Measurements from ENCODE around the gene SIPA1L2.
A peak's percentile ranks its signal among the peaks of the same experiment; 100 is the strongest.
"Not testable (repeated sequence)": the region's sequence is repeated elsewhere in the genome, so short reads cannot be mapped to it uniquely, and the experiment has no call there.

SIPA1L2 gene

DNA sequence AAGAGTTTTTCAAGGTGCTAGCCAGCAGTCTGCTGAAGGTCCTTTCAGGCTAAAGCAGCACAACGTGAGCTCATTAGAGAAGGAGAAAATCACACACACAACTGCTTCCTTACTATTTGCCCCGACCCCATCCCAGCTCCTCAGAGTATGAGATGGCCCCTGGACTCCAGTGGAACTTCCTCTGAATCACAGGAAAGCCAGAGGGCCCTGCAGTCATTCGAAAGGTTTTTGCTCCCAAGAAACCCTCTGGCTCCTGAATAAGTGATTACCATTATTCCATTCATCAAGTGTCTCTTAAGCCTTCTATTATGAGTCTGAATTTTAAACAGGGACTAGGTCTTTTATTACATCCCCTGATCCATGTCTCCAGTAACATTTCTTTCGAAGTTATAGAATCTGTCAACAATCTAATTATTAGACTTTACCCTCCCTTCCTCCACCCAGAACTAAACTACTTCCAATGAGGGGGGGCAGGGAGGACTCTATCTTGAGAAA is 14.6 kb downstream of the SIPA1L2 start:
- DNase-seq = no peak

DNA sequence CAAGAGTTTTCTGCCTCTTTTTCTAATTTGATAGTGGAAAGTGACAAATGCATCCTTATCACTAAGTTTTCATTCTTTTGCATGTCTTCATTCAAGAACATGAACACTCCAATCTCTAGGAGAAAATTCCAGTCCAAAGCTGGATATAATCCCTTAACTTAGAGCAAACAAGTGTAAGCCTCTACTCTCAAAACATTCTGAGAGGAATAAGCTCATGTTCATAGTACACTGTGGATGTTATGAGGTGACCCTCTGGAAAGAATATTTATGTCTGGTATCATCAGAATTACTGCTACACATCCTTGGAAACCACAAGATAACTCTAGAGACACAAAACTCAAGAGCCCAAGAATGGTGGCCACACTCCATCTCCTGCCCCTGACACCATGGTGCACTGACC is 15.1 kb downstream of the SIPA1L2 start:
- DNase-seq = no peak

DNA sequence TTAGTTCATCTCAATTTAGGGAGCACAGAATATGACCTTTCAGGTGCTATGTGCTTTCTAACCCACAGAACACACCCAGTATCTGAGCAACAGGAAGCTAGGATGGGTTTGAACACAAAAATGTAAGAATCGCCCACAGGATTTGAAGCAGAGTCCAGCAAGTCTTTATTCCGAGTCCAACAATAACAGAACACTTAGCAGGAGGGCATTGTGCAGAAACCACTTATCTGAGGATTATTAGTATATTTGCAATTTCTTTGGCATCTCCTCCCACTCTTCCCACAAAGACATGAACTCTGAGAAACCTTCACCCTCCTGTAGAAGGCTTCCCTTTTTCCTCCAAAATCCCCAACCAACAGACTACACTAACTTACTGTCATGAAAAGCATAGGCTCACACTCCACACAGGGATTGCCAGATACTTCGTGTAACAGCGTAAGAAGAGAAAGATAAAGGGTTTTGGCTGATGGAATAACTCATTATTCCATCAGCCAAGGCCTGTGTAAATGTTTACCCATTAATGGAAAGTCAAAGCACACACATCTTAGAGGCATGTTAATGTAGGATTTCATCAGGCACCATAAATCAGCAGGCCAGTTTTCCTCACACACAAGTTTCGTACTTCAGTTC is 16.1 kb downstream of the SIPA1L2 start:
- no peak for DNase-seq

DNA sequence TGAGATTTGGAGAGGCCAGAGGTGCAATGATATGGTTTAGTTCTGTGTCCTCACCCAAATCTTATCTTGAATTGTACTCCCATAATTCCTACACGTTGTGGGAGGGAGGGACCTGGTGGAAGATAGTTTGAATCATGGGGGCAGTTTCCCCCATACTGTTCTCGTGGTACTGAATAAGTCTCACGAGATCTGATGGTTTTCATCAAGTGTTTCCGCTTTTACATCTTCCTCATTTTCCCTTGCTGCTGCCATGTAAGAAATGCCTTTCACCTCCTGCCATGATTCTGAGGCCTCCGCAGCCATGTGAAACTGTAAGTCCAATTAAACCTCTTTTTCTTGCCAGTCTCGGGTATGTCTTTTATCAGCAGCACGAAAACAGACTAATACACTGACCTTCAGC is 17.1 kb downstream of the SIPA1L2 start:
- DNase-seq = not testable (repeated sequence)

DNA sequence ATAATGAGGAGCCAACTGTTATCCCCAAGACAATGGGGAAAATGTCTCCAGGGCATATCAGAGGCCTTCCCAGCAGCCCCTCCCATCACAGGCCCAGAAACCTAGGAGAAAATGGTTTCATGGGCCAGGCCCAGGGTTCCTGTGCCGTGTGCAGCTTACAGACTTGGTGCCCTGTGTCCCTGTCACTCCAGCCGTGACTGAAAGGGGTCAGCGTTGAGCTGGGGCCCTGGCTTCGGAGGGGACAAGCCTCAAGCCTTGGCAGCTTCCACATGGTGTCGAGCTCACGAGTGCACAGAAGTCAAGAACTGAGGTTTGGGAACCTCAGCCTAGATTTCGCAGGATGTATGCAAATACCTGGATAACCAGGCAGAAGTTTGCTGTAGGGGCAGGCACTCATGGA is 18.1 kb downstream of the SIPA1L2 start:
- DNase-seq = no peak

DNA sequence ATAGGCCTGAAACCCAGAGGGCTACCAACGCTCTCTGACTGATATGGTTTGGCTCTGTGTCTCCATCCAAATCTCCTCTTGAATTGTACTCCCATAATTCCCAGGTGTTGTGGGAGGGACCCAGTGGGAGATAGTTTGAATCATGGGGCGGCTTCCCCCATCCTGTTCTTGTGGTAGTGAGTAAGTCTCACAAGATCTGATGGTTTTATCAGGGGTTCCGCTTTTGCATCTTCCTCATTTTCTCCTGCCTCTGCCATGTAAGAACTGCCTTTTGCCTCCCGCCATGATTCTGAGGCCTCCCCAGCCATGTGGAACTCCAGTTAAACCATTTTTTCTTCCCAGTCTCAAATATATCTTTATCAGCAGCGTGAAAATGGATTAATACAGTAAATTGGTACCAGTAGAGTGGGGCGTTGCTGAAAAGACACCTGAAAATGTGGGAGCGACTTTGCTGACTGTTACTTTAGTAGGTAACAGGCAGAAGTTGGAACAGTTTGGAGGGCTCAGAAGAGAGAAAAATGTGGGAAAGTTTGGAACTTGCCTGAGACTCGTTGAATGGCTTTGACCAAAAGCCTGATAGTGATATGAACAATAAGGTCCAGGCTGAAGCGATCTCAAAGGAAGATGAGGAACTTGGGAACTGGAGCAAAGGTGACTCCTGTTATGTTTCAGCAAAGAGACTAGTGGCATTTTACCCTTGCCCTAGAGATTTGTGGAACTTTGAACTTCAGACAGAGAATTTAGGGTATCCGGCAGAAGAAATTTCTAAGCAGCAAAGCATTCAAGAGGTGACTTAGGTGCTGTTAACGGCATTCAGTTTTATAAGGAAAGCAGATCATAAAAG is 18.8 kb downstream of the SIPA1L2 start:
- DNase-seq = not testable (repeated sequence)

DNA sequence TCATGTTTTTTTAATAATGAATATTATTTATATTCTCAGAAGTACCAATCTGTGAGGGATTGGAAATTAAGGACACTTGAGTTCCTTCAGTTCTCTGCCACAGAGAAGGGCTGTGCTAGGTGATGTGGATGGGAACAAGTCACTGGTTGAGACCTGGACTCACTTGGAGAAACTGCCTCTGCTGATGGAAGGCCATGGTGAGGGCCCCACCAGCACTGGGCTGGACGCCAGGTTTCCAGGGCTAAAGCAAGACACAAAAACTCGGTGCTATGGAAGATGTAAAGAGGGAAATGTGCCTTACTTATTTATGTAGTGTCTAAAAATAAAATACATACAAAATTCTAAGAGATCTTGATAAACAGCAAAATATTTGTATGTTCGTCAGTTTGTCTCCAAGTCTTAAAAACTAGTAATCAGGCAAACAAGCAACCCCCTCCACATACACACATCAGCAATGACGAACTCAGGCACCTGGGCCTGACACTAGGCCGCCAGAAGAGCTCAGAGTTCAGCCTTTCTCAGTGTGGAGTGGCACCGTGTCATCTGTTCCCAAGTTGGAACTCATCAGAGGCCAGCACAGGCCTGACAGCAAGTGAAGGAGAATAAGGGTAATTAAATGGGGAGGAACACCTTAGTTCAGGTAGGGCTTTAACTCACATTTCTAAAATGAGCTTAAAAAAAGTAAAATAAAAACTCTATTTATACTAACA is 19.6 kb downstream of the SIPA1L2 start:
- DNase-seq = no peak

DNA sequence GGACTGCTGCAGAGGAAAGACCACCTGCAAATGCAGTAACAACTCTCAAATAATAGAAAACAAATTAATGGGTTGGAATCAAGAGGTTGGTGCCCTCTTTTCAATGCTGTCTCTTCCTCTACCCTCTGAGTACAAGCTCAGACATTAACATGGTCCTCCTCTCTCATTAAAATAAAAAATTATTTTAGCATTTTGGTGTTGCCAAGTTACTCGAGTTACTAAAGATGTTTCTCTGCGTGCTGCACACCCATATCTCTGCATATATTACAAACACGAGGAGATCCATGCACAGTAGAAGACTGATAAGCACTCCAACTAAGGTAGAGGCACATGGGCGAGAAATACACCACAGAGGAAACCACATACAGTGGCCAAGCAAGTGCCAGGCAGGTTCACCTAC is 21.5 kb downstream of the SIPA1L2 start:
- no peak for DNase-seq

DNA sequence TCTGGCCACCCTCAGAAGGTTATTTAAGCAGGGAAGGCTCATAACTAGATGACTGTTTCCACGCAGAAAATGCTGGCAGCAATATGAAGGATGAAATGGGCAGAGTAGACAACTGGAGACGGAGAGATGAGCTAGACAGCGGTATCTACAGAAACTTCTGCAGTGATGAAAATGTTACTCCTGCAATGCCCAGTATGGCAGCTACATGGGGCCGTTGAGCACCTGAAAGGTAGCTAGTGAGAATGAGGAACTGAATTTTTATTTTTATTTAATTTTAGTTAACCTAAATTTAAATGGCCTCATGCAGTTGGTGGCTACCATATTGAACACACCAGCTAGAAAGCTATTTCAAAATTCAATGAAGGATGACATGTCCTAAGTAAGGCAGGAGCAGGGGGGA is 27.3 kb downstream of the SIPA1L2 start:
- no peak for DNase-seq

DNA sequence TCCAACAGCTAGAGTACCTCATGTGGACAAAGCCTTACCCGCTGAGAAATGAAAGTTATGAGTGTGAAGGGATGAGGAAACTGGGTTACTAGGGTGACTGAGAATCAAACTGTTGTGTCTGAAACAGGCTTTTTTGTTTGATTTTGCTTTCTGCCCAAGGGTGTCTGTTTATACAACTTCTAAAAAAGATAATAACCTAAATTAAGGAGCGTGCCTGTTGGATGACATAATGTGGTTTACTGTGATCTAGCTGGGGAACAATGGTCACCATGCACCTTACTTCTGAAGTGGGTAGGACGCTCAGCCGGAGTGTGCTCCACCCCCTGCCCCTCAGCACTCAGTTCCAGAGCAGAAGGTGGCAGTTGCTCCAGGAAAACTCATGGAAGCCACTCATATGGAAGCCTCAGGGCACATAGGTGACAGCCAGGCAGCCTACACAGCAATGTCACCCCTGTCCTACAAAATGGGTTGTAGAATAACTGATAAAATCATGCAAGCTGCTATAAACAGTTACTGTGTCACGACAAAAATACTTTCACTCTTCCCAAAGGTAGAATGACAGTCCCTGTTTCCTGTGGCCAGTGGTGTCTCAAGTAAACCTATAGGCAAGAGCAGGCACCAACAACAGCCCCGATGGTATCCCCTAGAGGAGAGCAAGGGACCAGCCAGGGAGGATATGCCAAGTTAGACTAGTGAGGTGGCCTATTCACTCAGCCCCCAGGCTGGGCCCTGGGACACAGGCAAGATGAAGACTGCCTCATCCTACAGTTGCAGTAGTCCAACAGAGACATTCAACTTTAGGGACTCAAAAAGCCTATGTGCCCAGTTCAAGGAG is 29.3 kb downstream of the SIPA1L2 start:
- peak; percentile 57 for DNase-seq

DNA sequence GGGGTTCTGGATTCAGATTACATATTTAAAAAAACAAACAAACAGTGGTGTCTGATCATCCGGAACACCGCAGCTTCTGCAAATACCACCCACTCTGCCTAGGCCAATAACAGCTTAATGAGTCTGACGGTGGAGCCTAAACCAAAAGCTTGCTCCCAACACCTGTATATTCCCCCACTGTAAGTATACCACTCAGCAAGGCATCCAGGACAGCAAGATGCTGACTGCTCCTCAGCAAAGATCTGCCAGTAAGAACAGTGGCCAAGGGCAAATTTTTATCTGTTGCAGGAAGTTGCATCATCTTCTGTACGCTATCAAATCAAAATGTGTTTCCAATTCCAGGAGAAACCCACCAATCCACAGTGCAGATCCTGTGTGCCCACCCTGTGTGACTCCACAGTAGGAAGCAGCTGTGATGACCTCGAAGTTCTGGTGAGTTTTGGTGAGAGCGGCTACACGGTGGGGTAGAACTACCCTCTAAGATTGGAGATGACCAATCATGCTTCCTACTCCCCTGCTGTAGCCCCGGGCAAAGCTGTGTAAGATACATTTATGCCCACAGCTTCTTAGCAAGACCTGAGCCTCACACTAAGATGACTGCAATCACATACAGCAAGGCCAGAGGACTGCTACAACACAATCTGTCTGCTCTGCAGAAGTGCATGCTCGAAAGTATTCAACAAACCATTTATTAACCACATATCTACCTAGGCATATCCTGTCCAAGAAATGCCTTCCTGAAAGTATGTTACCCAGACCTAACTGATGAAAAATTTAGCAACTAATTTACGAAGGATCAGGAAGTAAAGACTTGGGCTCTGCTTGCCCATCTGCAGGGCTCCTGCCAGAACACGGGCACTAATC is 30.5 kb downstream of the SIPA1L2 start:
- peak; percentile 75 for DNase-seq

DNA sequence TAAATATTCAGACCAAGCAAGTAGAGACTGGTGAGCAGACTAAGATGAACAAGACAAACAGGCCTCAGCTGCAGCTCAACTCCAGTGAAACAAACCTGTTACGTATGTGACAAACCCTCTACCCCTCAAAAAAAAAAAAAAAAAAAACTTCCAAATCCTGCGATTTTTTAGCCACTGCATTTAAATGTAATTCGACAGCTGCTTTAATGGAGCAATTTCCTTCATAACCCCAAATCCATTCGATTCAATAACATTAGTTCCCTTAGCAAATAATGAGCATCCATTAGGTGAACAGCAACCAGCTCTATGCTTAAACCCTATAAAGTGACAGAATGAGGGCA is 31.1 kb downstream of the SIPA1L2 start:
- no peak for DNase-seq

DNA sequence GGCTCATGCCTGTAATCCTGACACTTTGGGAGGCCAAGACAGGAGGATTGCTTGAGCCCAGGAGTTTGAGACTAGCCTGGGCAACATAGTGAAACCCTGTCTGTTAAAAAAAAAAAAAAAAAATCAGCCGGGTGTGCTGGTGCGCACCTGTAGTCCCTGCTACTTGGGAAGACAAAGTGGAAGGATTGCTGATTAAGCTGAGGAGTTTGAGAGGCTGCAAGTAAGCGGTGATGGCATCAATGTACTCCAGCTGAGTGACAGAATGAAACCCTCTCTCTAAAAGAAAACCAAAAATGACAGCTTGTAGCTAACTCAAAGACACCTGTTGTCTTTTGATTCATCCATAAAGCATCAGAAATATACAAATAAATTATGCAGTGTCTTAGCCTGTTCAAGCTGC is 31.8 kb downstream of the SIPA1L2 start:
- no peak for DNase-seq

DNA sequence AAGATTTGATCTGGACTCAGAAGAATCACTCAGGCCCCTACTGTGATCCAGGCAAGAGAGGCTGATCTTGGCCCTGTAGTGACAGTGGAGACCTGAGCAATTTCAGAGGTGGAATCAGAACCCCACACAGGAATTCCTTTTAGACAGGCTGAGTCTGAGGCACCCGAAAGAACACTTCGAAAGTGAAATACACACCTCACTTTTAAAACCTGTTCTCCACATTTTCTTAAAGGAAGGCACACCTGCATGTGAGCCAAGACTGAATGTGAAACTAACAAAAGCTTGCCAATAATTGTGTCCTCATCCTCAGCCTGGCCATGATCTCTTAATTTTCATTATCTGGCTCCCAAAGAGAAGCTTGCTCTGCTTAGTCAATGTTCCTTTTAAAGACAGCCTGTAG is 32.2 kb downstream of the SIPA1L2 start:
- DNase-seq = no peak

DNA sequence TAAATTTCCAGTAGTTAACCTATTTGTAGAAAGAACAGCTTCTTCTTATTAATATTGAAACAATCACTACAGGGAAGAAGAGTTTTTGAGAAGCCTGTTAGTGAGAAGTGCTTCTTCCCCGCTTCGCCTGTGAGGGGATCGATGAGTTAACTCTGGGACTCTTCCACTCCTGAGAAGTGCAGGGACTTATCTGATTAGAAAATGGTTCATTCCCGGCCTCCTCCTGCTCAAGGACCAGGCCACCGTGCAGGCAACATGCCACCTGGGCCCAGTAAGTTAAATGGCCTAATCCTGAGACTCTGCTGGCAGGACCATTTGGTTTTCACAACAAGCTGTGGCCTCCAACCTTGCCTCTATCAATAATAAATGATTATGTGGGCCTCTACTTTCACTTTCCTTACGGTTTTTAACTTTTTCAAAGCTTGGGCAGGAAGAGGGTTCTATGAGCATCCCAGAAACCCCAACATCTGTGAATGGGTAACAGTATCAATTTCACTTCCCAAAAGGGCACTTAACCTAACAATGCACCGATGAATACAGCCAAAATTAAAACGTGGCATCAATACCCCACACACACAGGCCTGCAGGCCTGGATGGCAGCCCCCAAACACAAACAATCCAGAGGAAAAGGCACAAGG is 33.1 kb downstream of the SIPA1L2 start:
- DNase-seq = no peak

DNA sequence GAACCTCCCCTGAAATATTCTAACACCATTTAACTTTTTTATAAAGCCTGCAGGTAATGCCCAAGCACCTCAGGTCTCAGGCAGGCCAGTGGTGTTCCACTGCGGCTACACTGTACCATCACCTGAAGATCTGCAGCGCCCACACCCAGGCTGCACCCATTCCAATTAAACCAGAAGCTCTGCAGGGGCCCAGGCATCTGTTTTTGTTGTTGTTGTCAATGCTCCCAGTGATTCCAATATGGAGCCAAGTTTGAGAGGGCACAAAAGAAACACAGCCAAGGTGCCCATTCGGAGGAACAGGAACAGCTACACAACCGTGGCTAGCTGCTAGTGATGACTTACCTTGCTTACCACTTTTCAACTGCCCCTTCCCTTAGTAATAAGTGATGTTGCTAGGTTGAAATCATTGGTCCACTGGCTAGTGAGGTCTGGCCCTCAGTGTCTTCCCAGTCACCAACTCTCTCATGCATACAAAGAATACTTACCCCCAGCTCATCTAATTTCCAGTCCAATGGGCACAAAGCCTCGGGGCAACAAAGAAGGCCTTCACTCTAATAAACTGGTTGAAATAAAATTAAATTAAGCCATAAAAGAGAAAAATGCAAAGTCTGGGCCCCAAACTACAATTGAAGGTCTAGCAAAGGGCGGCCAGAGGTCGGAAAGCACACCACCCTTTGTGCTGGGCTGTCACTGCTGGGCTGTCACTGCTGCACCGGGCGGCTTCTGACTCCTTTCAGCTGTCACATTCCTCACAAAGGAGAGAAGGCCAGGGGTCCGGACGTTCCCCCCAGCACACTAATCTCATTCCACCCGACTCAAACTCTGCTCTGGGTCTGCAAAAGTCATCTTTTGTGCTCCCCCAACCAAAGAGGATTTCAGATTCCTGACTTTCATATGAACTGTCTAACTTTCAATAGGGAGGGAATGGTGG is 34.9 kb downstream of the SIPA1L2 start:
- DNase-seq = no peak

DNA sequence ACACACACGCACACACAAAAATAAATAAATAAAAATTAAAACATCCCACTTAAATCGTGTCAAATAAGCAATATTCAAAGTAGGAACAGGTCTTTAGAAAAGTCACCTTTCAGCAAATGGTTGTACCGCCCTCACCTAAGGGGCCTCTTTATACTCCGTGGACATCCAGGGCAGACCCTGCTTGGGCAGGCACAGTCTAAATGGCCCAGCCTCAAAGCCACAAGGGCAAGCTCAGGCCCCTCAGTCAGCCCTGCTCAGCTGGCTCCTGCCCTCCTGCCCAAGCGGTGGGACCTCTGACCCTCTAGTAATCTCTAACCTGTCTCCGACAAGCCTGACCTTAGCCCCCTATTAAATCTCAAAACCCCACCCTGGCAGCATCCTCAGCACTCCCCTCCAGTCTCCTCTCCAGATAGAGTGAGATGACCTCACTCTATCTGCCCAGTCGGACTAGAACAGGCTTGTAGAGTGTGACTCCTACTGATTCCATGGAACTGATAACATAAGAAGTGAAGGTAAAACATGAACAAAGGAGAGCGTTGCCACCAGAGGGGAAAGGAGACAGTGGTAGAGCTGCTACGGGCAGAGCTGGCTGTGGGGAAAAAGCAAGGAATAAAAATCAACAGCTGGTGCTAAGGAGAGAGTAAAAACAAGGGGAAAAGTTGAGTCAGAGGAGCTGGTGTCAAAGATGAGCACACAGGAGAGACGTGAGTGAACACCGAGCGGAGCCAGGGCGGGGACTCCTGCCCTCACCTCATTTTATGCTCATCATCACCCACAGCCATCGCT is 36.0 kb downstream of the SIPA1L2 start:
- DNase-seq = no peak

DNA sequence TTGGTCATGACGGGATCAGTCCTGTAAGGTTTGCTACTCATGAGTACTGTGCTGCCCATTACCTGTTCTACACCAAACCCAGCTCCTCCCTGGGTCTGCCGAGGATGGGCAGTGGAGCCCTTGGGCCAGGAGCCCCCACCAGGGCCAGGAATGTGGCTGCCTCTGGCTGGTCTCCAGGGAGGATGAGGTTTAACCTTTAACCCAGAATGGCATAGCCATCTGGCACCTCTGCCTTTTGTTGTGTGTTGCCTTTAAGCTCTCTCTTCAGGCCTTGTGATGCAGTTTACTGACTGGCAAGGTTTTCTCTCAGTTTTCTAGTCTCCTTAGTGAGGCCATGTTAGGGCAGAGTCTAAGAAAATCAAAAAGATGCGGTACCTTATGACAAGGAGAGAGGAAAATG is 38.6 kb downstream of the SIPA1L2 start:
- DNase-seq = no peak

DNA sequence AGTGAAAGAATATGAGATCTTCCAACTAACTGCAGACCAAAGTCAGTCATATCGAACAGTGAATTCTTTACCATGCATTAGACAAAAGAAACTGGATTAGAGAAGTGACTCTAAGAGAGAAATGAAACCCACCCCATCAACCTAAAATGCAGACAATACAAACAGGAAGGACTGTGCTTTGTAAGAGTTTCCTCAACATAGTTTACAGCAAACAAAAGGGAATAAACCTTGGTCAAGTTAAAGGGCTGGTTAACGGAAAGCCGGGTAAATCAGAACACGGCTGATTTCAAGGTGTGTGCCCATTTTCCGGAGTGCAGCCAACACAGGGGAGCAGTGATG is 39.2 kb downstream of the SIPA1L2 start:
- DNase-seq = no peak

Measured in NCI-H2029 treated with DMSO at 0.1 percent for 48 hours (cell line).